HepG2 (cell line): ENCODE results near the gene SH3GLB2. TPM values are rescaled to one million over a fixed set of nuclear protein-coding genes. Genes with fewer than 3 reads are reported as not detected.
A peak's percentile ranks its signal among the peaks of the same experiment; 100 is the strongest.

Experiments
- HNF4G ChIP-seq, 2 experiments: sonication (generic) in 1 of 2; formaldehyde crosslinking in 1 of 2; IDR thresholded peaks; 2 replicates each; pipeline versions ENCODE4 v1.4.0 to v1.6.1; 2011 to 2020; ENCODE audit warnings: borderline replicate concordance in 2 of 2, low read depth in 2 of 2, mild to moderate bottlenecking in 2 of 2, low read length in 1 of 2, missing genetic modification reagents in 1 of 2, moderate library complexity in 1 of 2
- RBM22 ChIP-seq: fragments of 200-400 bp; formaldehyde crosslinking; optimal IDR thresholded peaks from 2 replicates; pipeline ENCODE3; 2017; ENCODE audit warnings: mild to moderate bottlenecking, low read length, moderate library complexity
- REL ChIP-seq: sonication (generic); formaldehyde crosslinking; conservative IDR thresholded peaks from 2 replicates; pipeline ENCODE4 v1.8.0; 2022; ENCODE audit warnings: mild to moderate bottlenecking, missing genetic modification reagents, moderate library complexity
- ZBTB39 ChIP-seq: sonication (generic); formaldehyde crosslinking; IDR thresholded peaks from 2 replicates; pipeline ENCODE4 v1.5.0; 2020; ENCODE audit warnings: missing genetic modification reagents
- ZHX2 ChIP-seq, 2 experiments: sonication (generic) in 1 of 2; formaldehyde crosslinking in 1 of 2; IDR thresholded peaks; 2 replicates each; pipeline versions ENCODE4 v1.6.1 to v1.9.0; 2014 to 2022; ENCODE audit warnings: antibody characterized with exemption in 1 of 2, borderline replicate concordance in 1 of 2, inconsistent platforms in 1 of 2, low read depth in 1 of 2, missing genetic modification reagents in 1 of 2
- ZIK1 ChIP-seq: sonication (generic); formaldehyde crosslinking; IDR thresholded peaks from 2 replicates; pipeline ENCODE4 v1.5.0; 2020; ENCODE audit warnings: mild to moderate bottlenecking, low read depth, missing genetic modification reagents, borderline replicate concordance
- ZNF256 ChIP-seq: sonication (generic); formaldehyde crosslinking; conservative IDR thresholded peaks from 2 replicates; pipeline ENCODE4 v1.4.0; 2020; ENCODE audit warnings: missing genetic modification reagents
- ZNF704 ChIP-seq: sonication (generic); formaldehyde crosslinking; IDR thresholded peaks from 2 replicates; pipeline ENCODE4 v1.8.1; 2023; ENCODE audit warnings: mild to moderate bottlenecking, inconsistent platforms, moderate library complexity, missing genetic modification reagents, borderline replicate concordance
- polyA plus RNA-seq, 8 experiments: library from polyadenylated mRNA; depleted of rRNA in 3 of 8; stranded (reverse) in 7 of 8; unstranded in 1 of 8; fragments of >200 nt; fragmentation: Illumina TruSeq in 4 of 8; extraction: Trizol in 4 of 8; gene quantifications; 2 replicates each; pipeline versions ENCODE4 v1.2.1 to v1.2.3, GENCODE V29; 2011 to 2016; ENCODE audit warnings: low read depth in 4 of 8, missing spikeins in 1 of 8, mixed read lengths in 1 of 8; ENCODE audit not compliant: insufficient read depth in 1 of 8
- total RNA-seq, 5 experiments: library from RNA; depleted of rRNA; stranded (reverse); fragments of >200 nt; fragmentation: Illumina TruSeq; extraction: Trizol; gene quantifications; 2 replicates each; pipeline ENCODE4 v1.2.3, GENCODE V29; 2016; ENCODE audit warnings: low read depth in 1 of 5
- TF ChIP-seq, protein P1 (sequence below): sonication (generic); formaldehyde crosslinking; IDR thresholded peaks from 2 replicates; pipeline ENCODE4 v1.9.0; 2021; ENCODE audit warnings: missing genetic modification reagents, borderline replicate concordance
- TF ChIP-seq, protein P2 (sequence below): sonication (generic); formaldehyde crosslinking; IDR thresholded peaks from 2 replicates; pipeline ENCODE4 v1.4.0; 2020; ENCODE audit warnings: mild to moderate bottlenecking, missing genetic modification reagents

SH3GLB2 gene
- total and polyA plus RNA-seq, 2 of the 13 experiments (the other 11 are each of a cell fraction or from before 2014, with no cell fraction given), result 24.0 to 40.6 TPM

- TF ChIP-seq HNF4G (IDR thresholded peaks at IDR 0.05; ENCODE audit: borderline replicate concordance, low read depth, low read length) (peak; percentile 30; the same call in 1 of the 2 replicates), HNF4G (CRISPR knock-in tag; IDR thresholded peaks at IDR 0.05; ENCODE audit: borderline replicate concordance, low read depth) (no peak), REL (no peak), ZNF704 (no peak), RBM22 (no peak), ZIK1 (CRISPR knock-in tag) (no peak), ZBTB39 (no peak), ZHX2 (IDR thresholded peaks at IDR 0.05; ENCODE audit: low read depth) (no peak), ZHX2 (CRISPR knock-in tag; IDR thresholded peaks at IDR 0.05; ENCODE audit: borderline replicate concordance) (no peak), ZNF256 (CRISPR knock-in tag) (no peak)
- TF ChIP-seq, protein P1, sequence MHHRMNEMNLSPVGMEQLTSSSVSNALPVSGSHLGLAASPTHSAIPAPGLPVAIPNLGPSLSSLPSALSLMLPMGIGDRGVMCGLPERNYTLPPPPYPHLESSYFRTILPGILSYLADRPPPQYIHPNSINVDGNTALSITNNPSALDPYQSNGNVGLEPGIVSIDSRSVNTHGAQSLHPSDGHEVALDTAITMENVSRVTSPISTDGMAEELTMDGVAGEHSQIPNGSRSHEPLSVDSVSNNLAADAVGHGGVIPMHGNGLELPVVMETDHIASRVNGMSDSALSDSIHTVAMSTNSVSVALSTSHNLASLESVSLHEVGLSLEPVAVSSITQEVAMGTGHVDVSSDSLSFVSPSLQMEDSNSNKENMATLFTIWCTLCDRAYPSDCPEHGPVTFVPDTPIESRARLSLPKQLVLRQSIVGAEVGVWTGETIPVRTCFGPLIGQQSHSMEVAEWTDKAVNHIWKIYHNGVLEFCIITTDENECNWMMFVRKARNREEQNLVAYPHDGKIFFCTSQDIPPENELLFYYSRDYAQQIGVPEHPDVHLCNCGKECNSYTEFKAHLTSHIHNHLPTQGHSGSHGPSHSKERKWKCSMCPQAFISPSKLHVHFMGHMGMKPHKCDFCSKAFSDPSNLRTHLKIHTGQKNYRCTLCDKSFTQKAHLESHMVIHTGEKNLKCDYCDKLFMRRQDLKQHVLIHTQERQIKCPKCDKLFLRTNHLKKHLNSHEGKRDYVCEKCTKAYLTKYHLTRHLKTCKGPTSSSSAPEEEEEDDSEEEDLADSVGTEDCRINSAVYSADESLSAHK (CRISPR knock-in tag), result no peak
- TF ChIP-seq, protein P2, sequence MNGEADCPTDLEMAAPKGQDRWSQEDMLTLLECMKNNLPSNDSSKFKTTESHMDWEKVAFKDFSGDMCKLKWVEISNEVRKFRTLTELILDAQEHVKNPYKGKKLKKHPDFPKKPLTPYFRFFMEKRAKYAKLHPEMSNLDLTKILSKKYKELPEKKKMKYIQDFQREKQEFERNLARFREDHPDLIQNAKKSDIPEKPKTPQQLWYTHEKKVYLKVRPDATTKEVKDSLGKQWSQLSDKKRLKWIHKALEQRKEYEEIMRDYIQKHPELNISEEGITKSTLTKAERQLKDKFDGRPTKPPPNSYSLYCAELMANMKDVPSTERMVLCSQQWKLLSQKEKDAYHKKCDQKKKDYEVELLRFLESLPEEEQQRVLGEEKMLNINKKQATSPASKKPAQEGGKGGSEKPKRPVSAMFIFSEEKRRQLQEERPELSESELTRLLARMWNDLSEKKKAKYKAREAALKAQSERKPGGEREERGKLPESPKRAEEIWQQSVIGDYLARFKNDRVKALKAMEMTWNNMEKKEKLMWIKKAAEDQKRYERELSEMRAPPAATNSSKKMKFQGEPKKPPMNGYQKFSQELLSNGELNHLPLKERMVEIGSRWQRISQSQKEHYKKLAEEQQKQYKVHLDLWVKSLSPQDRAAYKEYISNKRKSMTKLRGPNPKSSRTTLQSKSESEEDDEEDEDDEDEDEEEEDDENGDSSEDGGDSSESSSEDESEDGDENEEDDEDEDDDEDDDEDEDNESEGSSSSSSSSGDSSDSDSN (CRISPR knock-in tag), result peak; percentile 54
Measured at GRCh38 chr9:129059796-129060785, 32.0 kb upstream of the SH3GLB2 start (continued).
